OCI-LY1 (cell line): ENCODE measurements around the gene CREB5.
"Not testable (repeated sequence)": the region's sequence is repeated elsewhere in the genome, so short reads cannot be mapped to it uniquely, and the experiment has no call there.

Experiments
- H2AFZ ChIP-seq: fragments of 200-600 bp; sonication (generic), shearing (Covaris generic); 2 replicates; pipeline ENCODE4 v1.6.0; 2014; ENCODE audit warnings: antibody characterized with exemption, mild to moderate bottlenecking, low read length
- H3F3A ChIP-seq: fragments of 200-600 bp; sonication (generic), shearing (Covaris generic); 2 replicates; pipeline ENCODE4 v1.6.0; 2014; ENCODE audit warnings: mild to moderate bottlenecking, antibody characterized with exemption, low read length, moderate library complexity; ENCODE audit not compliant: insufficient read depth
- H3K27ac ChIP-seq: fragments of 200-600 bp; sonication (generic); 2 replicates; pipeline ENCODE4 v1.5.1; 2014; ENCODE audit warnings: low read length, mixed run types, mild to moderate bottlenecking, low read depth; ENCODE audit not compliant: poor library complexity, severe bottlenecking
- H3K27me3 ChIP-seq: fragments of 200-600 bp; sonication (generic); 2 replicates; pipeline ENCODE4 v1.6.0; 2014; ENCODE audit warnings: antibody characterized with exemption, mild to moderate bottlenecking, low read length, moderate library complexity; ENCODE audit not compliant: insufficient read depth
- H3K36me3 ChIP-seq: fragments of 200-600 bp; sonication (generic); 2 replicates; pipeline ENCODE4 v1.6.1; 2014; ENCODE audit warnings: mild to moderate bottlenecking, antibody characterized with exemption, low read length, moderate library complexity, mixed read lengths; ENCODE audit not compliant: insufficient read depth
- H3K4me1 ChIP-seq: fragments of 200-600 bp; sonication (generic); 2 replicates; pipeline ENCODE4 v1.5.1; 2014; ENCODE audit warnings: mild to moderate bottlenecking, low read length, moderate library complexity; ENCODE audit not compliant: insufficient read depth, severe bottlenecking
- H3K4me2 ChIP-seq: fragments of 200-600 bp; sonication (generic), shearing (Covaris generic); 2 replicates; pipeline ENCODE4 v1.6.1; 2014; ENCODE audit warnings: low read length
- H3K4me3 ChIP-seq: fragments of 200-600 bp; sonication (generic); 2 replicates; pipeline ENCODE4 v1.5.1; 2014; ENCODE audit warnings: low read length, low read depth, mild to moderate bottlenecking, mixed read lengths; ENCODE audit not compliant: poor library complexity, severe bottlenecking
- H3K79me2 ChIP-seq: fragments of 200-600 bp; shearing (Covaris generic); 2 replicates; pipeline ENCODE4 v1.6.1; 2016; ENCODE audit warnings: mixed run types, low read length, mixed read lengths; ENCODE audit not compliant: insufficient read depth
- H3K9ac ChIP-seq: fragments of 200-600 bp; sonication (generic), shearing (Covaris generic); 2 replicates; pipeline ENCODE4 v1.6.1; 2014; ENCODE audit warnings: mild to moderate bottlenecking, low read length, mixed read lengths
- H3K9me2 ChIP-seq: fragments of 200-600 bp; sonication (generic), shearing (Covaris generic); 2 replicates; pipeline ENCODE4 v1.6.1; 2014; ENCODE audit warnings: low read depth, mild to moderate bottlenecking, low read length, mixed read lengths
- H3K9me3 ChIP-seq: fragments of 200-600 bp; shearing (Covaris generic); 2 replicates; pipeline ENCODE4 v1.6.1; 2014; ENCODE audit warnings: low read length, mixed read lengths
- H4K20me1 ChIP-seq: fragments of 200-600 bp; sonication (generic), shearing (Covaris generic); 2 replicates; pipeline ENCODE4 v1.6.0; 2016; ENCODE audit warnings: mild to moderate bottlenecking, low read length; ENCODE audit not compliant: insufficient read depth
- EZH2 ChIP-seq: fragments of 200-600 bp; sonication (generic), shearing (Covaris generic); IDR thresholded peaks from 2 replicates; pipeline ENCODE4 v1.8.0; 2017; ENCODE audit warnings: borderline replicate concordance, mixed run types, mild to moderate bottlenecking, antibody characterized with exemption, low read length, moderate library complexity, mixed read lengths
- TF ChIP-seq, protein P1 (sequence below): fragments of 200-600 bp; sonication (generic), shearing (Covaris generic); IDR thresholded peaks from 2 replicates; pipeline ENCODE4 v1.5.1; 2017; ENCODE audit warnings: mild to moderate bottlenecking, antibody characterized with exemption, low read length, moderate library complexity, mixed read lengths

The CREB5 gene

GRCh38 chr7:28550580-28551186, 138.4 kb downstream of the CREB5 start:
- no peak overlapping the region for H3K9ac ChIP-seq

GRCh38 chr7:28551331-28551730, 139.0 kb downstream of the CREB5 start:
- H3K27ac ChIP-seq: no peak overlapping the region
- H2AFZ ChIP-seq: no peak overlapping the region
- H3K27me3 ChIP-seq: peaks cover 12% of the 10 kb centered on the region; the same call in 1 of the 2 replicates
- no peaks in the 10 kb centered on the region for H3F3A ChIP-seq
- no peaks in the 10 kb centered on the region; the same call in 1 of the 2 replicates for H3K36me3 ChIP-seq
- no peak overlapping the region for H3K4me3 ChIP-seq
- no peaks in the 10 kb centered on the region for H3K79me2 ChIP-seq
- no peaks in the 10 kb centered on the region for H3K4me1 ChIP-seq
- TF ChIP-seq, protein P1, sequence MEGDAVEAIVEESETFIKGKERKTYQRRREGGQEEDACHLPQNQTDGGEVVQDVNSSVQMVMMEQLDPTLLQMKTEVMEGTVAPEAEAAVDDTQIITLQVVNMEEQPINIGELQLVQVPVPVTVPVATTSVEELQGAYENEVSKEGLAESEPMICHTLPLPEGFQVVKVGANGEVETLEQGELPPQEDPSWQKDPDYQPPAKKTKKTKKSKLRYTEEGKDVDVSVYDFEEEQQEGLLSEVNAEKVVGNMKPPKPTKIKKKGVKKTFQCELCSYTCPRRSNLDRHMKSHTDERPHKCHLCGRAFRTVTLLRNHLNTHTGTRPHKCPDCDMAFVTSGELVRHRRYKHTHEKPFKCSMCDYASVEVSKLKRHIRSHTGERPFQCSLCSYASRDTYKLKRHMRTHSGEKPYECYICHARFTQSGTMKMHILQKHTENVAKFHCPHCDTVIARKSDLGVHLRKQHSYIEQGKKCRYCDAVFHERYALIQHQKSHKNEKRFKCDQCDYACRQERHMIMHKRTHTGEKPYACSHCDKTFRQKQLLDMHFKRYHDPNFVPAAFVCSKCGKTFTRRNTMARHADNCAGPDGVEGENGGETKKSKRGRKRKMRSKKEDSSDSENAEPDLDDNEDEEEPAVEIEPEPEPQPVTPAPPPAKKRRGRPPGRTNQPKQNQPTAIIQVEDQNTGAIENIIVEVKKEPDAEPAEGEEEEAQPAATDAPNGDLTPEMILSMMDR: no peak
- no peak for TF ChIP-seq EZH2
- H3K4me2 ChIP-seq: no peak overlapping the region
- no peak overlapping the region for H3K9ac ChIP-seq
- peaks cover 13% of the 10 kb centered on the region for H3K9me3 ChIP-seq
- no peaks in the 10 kb centered on the region for H3K9me2 ChIP-seq
- H4K20me1 ChIP-seq: no peaks in the 10 kb centered on the region

More at GRCh38 chr7:28550580-28551186, 138.4 kb downstream of the CREB5 start:
- Histone ChIP-seq H3K27ac (no peak overlapping the region), H2AFZ (no peak overlapping the region), H3K36me3 (no peaks in the 10 kb centered on the region; the same call in 1 of the 2 replicates), H3K27me3 (peaks cover 14% of the 10 kb centered on the region; the same call in 1 of the 2 replicates), H3F3A (no peaks in the 10 kb centered on the region), H3K4me3 (no peak overlapping the region), H3K4me2 (no peak overlapping the region), H4K20me1 (no peaks in the 10 kb centered on the region), H3K4me1 (no peaks in the 10 kb centered on the region), H3K9me3 (peaks cover 16% of the 10 kb centered on the region), H3K79me2 (no peaks in the 10 kb centered on the region), H3K9me2 (no peaks in the 10 kb centered on the region)
- TF ChIP-seq, protein P1: no peak
- no peak for TF ChIP-seq EZH2

GRCh38 chr7:28551766-28552165, 139.4 kb downstream of the CREB5 start:
- H2AFZ ChIP-seq, H3K36me3 ChIP-seq, H4K20me1 ChIP-seq, H3K4me1 ChIP-seq, H3K27ac ChIP-seq, H3K9ac ChIP-seq, H3F3A ChIP-seq, H3K9me3 ChIP-seq, H3K27me3 ChIP-seq, H3K4me2 ChIP-seq, H3K79me2 ChIP-seq, H3K4me3 ChIP-seq, H3K9me2 ChIP-seq: not testable (repeated sequence)
